GM13977 (cell line): ENCODE results near the gene EML6.
"Not testable (repeated sequence)": the region's sequence is repeated elsewhere in the genome, so short reads cannot be mapped to it uniquely, and the experiment has no call there.

Experiments
- DNase-seq: peaks from one replicate; pipeline ENCODE4 v3.0.0; 2012; ENCODE audit warnings: low spot score
- CTCF ChIP-seq: IDR thresholded peaks from 2 replicates; pipeline ENCODE4 v1.5.1; 2012; ENCODE audit warnings: mild to moderate bottlenecking, control low read depth; ENCODE audit not compliant: insufficient read depth; ENCODE audit errors: extremely low read depth, missing control alignments
- in situ Hi-C: fragments of 300-500 bp; cut with MboI; formaldehyde crosslinking; loops from one replicate; pipeline ENCODE4 v1.12.0; 2022; ENCODE audit warnings: low sequenced_read_pairs, low pct_unique_long_range_greater_than_20kb, mixed read lengths, inconsistent platforms; ENCODE audit not compliant: unreplicated experiment

The EML6 gene

GRCh38 chr2:54692556-54692955 lies 30.9 kb upstream of the EML6 start:
- TF ChIP-seq CTCF, result no peak
- in situ Hi-C loops, result no loop called here
- no peak for DNase-seq

- TF ChIP-seq CTCF, result no peak
- DNase-seq, result no peak
- in situ Hi-C loops, result no loop called here
Observed at GRCh38 chr2:54695378-54695777, 28.1 kb upstream of the EML6 start.

- DNase-seq, result no peak
- no peak for TF ChIP-seq CTCF
- in situ Hi-C loops, result no loop called here
Observed at GRCh38 chr2:54697934-54698333, 25.5 kb upstream of the EML6 start.

- DNase-seq, in situ Hi-C loops: not testable (repeated sequence)
Observed at GRCh38 chr2:54698926-54699325, 24.5 kb upstream of the EML6 start.

GRCh38 chr2:54699665-54700064 lies 23.8 kb upstream of the EML6 start:
- in situ Hi-C loops, result loop anchor here (10.0 to 25.0 kb wide), 2 partner anchors 175 to 587 kb away; partner anchors contain the start of gene ACYP2
- no peak for TF ChIP-seq CTCF
- DNase-seq, result no peak

GRCh38 chr2:54701029-54701428 lies 22.4 kb upstream of the EML6 start:
- in situ Hi-C loops, result loop anchor here (10.0 to 25.0 kb wide), 2 partner anchors 176 to 589 kb away; partner anchors contain the start of gene ACYP2
- TF ChIP-seq CTCF, result no peak
- no peak for DNase-seq

- in situ Hi-C loops, result loop anchor here (10.0 to 25.0 kb wide), 2 partner anchors 179 to 592 kb away; partner anchors contain the start of gene ACYP2
- DNase-seq, result no peak
- TF ChIP-seq CTCF, result no peak
Observed at GRCh38 chr2:54704238-54704637, 19.2 kb upstream of the EML6 start.
